GM12874 (cell line): ENCODE results near the gene SHPK.

ENCODE experiments used
- TF ChIP-seq, protein P1 (sequence below): IDR thresholded peaks from 2 replicates; pipeline ENCODE4 v1.5.1; 2011; ENCODE audit warnings: low read depth, mild to moderate bottlenecking, control low read depth, low read length, moderate library complexity; ENCODE audit not compliant: insufficient read depth

Gene SHPK

GRCh38 chr17:3602499-3602898 lies 33.6 kb downstream of the SHPK start:
- TF ChIP-seq, protein P1, sequence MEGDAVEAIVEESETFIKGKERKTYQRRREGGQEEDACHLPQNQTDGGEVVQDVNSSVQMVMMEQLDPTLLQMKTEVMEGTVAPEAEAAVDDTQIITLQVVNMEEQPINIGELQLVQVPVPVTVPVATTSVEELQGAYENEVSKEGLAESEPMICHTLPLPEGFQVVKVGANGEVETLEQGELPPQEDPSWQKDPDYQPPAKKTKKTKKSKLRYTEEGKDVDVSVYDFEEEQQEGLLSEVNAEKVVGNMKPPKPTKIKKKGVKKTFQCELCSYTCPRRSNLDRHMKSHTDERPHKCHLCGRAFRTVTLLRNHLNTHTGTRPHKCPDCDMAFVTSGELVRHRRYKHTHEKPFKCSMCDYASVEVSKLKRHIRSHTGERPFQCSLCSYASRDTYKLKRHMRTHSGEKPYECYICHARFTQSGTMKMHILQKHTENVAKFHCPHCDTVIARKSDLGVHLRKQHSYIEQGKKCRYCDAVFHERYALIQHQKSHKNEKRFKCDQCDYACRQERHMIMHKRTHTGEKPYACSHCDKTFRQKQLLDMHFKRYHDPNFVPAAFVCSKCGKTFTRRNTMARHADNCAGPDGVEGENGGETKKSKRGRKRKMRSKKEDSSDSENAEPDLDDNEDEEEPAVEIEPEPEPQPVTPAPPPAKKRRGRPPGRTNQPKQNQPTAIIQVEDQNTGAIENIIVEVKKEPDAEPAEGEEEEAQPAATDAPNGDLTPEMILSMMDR: peak; percentile 51; the same call in 1 of the 2 replicates

- TF ChIP-seq, protein P1: no peak
Measured at GRCh38 chr17:3600529-3601205, 35.4 kb downstream of the SHPK start.

DNA sequence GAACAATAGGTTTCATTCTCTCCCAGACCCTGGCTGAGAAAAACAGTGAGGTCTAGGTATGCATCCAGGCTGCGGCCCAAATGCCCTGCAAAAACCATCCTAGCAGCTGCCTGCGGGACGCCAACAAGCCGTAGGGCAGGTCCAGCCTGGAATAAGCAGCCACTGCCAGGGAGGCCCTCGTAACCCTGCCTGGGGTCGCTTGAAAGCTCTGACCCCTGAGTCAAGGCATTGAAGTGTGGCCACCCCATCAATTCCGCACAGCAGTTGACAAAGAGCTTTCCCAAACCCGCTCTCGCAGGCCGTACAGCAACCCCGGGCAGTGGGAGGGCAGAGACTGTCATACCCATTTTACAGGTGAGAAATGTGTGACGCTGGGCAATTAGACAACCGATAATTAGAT lies 38.0 kb downstream of the SHPK start:
- TF ChIP-seq, protein P1: no peak

- TF ChIP-seq, protein P1: no peak
Measured at GRCh38 chr17:3596804-3597464, 39.1 kb downstream of the SHPK start.

DNA sequence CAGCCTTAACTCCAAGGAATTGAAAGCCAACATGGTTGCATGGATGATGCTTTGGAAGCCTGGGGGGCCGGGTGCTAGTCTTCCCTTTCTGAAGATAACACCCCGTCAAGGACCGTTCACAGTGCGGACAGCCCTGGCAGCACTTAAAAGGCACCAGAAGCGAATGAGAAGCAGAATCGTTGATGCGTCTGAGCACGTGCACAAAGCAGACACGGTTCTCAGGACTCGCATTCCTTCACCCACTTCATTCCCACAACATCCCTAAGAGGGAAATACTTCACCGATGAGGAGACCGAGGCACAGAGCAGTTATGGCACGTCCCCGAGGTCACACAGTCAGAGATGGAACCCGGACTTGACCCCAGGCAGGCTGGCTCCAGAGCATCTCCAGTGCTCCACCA lies 41.1 kb downstream of the SHPK start:
- TF ChIP-seq, protein P1: no peak

GRCh38 chr17:3594051-3594800 lies 41.8 kb downstream of the SHPK start:
- TF ChIP-seq, protein P1: no peak

DNA sequence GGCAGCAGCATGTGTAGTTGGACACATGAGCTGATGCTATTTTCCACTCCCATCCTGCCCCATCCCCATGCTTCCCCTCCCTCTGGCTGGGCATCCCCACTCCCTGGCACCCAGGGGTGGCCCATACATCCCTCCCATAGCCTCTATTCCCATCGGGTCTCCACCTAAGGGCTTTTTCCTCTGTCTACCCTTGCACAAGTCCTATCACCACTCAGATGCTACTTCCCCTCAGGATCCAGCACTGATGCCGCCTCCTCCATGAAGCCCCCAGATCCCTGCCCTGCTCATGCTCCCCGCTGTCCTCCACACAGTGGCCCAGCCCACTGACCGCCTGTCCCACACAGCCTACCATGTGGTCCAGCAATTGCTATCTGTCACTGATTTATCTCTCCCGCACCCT lies 42.7 kb downstream of the SHPK start:
- TF ChIP-seq, protein P1: no peak
